ENCODE results near the gene ZNF57.
"Not testable (repeated sequence)": the region's sequence is repeated elsewhere in the genome, so short reads cannot be mapped to it uniquely, and the experiment has no call there.

ZNF57 gene

DNA sequence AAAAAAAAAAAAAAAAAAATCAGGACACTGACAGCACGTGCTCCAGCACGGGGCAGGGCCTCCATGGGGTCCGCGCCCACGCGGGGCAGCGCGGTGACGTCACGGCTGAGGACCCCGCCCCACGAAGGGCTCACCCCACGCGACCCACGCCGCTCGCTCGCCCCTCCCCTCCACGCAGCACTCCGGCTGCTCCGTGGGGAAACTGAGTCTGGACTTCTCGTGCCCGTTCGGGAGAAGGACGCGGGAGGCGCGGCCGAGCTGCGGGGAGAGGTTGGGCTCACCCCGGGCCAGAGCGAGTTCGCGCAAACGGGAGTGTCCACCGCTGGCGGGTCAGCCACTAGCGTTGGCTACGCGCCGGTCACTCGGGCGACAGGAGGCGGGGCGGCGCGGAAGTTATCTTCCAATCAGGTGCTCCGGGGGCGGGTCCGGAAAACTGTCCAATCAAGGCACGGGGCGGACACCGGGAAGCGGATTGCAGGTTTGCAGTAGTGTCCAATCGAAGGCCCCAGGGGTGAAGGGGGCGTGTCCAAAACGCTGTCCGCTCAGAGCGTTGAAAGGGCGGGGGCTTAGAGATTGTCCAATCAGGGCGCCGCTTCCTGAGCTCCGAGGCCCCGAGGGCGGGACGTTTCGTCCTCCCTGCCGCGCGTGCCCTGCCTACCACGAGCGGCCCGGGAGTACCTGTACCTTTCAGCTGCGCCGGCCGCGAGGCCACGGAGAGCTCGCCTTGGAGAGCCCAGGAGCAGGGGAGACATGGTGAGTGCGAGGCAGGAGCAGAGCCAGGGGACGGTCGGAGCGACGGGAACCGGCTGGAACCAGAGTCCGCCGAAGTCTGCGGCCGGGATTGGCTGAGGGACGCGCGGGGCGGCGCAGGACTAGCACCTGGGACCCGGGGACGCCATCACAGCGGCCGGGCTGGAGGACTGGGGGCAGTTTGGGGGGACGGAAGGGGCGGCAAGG is at the start of gene ZNF57:
Gene ZNF57, plus strand, starts transcription at position 633 of the 957 bp plus-strand sequence. Its CDS starts 118 bp downstream, at position 751.
- FAIRE-seq = peak; percentile 99

DNA sequence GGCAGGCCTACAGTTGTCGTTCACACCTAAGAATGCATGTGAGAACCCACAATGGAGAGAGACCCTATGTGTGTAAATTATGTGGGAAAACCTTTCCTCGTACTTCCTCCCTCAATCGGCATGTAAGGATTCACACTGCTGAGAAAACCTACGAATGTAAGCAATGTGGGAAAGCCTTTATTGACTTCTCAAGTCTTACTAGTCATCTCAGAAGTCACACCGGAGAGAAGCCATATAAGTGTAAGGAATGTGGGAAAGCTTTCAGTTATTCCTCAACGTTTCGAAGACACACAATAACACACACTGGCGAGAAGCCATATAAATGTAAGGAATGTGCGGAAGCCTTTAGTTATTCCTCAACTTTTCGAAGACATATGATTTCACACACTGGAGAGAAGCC is 48.1 kb upstream of the ZNF57 start:
- FAIRE-seq = no peak

DNA sequence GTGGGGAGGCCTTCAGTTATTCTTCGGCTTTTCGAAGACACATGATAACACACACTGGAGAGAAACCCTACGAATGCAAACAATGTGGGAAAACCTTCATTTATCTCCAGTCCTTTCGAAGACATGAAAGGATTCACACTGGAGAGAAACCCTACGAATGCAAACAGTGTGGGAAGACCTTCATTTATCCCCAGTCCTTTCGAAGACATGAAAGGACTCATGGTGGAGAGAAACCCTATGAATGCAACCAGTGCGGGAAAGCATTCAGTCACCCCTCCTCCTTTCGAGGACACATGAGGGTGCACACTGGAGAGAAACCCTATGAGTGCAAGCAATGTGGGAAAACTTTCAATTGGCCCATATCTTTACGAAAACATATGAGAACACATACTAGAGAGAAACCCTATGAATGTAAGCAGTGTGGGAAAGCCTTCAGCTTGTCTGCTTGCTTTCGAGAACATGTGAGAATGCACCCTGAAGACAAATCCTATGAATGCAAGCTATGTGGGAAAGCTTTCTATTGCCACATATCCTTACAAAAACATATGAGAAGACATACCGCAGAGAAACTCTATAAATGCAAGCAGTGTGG is 47.6 kb upstream of the ZNF57 start:
- FAIRE-seq = no peak

DNA sequence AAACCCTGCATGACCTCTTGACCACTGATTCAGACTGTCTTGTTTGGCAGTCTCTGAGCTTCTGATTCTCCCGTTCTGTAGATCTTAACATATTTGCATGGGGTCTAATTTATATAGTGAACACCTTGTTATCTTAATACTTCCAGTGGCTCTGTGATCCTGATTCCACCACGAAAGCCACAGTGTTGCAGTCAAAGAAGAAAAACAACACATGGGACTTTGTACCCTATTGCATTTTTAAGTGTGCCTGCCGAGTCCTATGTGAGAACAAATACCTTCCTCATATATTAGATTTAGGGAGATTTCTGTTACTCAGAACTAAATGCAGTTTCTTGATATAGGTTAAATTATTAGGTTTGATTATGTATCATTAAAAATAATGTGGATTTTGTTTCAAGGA is 45.9 kb upstream of the ZNF57 start:
- no peak for FAIRE-seq

DNA sequence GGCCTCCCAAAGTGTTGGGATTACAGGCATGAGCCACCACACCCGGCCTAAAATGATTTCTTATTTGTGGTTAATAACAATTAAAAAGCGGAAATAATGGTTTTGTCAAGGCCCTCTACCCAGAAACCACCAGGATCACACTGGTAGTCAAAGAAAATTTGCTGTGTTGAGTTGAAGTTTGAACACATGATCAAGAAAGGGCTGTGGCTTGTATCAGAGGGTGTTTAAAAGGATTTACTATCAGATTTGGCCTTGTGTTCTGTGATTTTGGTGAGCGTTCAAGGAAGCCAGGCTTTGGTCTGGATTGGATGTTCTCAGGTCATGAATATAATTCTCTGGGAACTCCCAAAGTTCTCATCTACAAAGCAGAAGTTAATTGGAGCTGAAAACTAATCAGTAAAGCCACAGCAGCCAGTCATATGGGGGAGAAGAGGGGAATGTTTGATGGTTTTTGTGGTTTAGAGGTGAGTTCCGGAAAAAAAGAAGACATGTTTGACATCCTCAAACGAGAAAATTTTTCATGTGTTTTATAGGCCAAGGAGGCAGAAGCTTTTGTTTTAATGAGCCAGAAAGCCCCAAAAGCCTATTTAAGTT is 44.2 kb upstream of the ZNF57 start:
- FAIRE-seq = no peak

DNA sequence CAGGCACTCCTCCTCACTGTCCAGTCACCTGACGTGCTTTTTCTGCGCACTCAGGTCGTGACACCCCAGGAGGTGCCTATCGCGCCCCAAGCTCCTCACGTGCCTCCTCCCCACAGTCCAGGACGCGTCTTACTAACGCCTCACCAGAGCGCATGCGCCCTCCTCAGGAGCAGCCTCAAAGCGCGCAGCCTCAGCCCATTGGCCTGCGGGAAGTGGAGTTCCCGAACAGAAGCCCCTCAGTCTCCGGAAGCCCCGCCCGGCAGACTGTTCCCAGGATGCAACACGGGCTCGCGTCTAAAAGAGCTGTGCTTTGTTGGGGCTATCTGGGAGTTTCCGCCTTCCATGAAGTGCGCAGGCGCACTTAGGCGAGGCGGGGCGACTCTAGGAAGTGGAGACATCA is 41.9 kb upstream of the ZNF57 start:
- no peak for FAIRE-seq

DNA sequence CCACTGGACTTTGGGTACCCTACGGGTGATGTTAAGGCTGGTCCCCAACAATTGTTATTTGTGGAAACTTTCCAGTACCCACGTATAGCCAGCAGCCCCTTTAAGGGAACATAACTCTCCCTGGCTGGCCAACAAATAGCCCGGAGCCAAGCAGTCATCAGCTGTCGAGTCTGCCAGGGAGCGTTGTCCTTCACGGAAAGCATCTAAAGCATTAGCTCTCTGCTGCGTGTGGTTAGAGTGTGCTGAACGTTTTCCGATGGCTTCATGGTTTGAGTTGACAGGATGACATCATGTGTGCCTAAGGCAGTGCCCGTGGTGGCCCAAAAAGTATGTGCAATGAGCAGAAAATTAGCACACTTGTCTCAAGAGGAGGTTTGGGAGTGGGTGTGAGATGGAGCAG is 36.9 kb upstream of the ZNF57 start:
- FAIRE-seq = no peak

DNA sequence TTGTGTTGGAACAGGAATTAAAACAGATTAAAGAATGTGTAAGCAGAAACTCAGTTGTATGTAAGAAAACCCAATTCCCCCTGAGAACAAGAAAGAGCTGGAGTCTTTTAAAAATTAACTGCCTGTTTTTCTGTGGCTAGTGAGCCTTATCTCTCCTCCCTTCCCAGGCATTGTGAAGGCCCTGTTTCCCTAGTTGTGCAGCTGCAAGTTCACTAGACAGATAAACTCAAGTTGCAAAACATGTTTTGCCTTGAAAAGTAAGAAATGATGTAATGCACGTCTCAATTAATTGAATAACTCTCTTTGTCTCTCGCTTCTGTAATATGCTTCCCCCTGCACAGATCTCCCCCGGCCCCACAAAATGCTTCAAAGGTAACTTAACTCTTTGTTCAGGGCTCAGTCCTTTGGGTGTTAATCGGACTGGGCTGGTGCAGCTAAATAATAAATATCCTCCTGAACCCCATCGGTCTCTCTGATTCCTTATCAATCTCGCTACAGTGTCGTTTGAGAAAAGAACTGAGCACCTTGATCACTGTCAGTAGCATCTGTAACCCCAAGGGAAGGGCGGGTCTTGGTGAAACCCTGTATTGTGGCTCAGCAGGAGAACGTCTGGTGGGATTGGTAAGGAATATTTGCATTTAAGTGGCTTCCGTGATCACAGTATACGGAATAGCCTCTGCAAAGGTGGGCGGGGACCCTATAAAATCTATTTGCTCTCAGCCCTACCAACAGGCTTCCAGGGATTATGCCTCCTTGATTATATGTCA is 35.2 kb upstream of the ZNF57 start:
- no peak for FAIRE-seq

DNA sequence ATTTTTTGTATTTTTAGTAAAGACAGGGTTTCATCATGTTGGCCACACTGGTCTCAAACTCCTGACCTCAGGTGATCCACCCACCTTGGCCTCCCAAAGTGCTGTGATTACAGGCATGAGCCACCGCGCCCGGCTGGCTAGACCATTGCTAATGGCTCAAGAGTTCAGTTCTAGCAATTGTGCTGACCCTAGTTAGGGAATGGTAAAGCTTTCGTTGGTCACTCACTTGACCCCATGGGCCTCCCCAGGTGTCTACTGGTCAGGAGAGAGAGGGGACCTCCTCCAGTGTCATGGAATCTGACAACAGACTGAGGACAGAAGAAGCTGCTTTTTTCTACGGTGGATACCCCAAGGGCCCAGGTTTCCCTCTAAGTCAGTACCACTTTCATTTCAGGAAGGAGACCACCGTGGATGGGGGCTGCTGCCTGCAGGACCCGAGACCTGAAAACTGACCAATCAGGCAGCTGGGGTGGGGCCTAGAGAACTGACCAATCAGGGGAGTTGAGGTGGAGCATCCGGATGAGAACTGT is 34.2 kb upstream of the ZNF57 start:
- no peak for FAIRE-seq

DNA sequence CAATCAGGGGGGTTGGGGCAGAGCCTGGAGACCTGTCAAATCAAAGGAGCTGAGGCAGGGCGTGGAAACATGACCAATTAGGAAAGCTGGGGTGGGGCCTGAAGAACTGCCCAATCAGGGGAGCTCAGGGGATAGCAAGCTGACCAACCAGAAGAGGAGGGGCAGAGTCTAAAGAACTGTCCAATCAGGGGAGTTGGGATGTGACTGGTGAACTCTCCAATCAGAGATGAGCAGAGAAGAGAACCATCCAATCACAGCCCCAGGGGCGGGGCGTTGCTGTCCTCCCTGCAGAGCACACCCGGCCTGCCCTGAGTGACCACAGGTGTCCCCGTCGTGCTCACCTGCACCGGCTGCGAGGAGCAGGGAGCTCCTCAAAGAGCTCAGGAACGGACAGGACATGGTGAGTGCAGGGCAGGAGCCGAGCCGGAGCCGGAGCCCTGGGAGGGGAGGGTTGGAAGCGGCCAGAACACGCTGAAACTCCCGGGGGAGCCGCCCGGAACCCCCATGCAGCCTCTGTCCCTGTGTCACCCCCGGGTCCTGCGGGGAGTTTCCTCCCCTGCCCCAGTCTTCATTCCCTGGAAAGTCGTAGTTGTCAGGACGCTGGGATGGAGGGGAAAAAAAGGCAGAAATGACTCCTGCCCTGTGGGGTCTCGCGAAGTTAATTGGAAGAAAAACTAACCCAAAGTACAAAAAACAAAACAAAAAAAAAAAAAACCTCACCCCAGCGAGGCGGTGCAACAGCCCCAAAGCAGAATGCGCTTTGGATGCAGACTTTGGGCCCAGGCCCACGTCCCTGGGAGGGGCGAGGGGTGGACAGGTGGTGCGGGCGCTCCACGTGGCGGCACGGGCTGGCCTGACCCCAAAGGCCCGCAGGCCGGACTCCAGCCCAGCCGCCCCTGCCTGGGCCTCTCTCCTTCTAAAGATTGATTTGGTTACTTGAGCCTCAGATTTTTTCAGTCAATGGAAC is 33.4 kb upstream of the ZNF57 start, which contains the start of gene ZNF556:
Gene ZNF556, plus strand, starts transcription at position 311 of the 967 bp plus-strand sequence. Its CDS starts 87 bp downstream, at position 398.
- peak; percentile 72 for FAIRE-seq

DNA sequence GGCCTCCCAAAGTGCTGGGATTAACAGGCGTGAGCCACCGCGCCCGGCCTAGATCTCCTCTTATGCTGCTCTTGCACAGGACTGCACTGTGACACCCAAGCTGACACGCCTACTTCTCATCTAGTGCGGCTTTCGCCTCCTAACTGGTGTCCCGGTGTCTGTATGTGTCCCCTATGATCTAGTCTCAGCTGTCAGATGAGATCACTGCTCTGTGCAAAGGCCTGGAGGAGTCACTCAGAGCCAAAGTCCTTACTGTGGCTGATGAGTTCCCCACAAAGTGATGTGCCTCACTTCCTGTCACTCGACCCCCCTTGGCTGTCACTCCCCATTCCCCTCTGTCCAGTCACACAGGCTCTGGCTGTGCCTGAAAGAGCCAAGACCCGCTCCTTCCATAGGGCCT is 31.1 kb upstream of the ZNF57 start:
- FAIRE-seq = no peak

DNA sequence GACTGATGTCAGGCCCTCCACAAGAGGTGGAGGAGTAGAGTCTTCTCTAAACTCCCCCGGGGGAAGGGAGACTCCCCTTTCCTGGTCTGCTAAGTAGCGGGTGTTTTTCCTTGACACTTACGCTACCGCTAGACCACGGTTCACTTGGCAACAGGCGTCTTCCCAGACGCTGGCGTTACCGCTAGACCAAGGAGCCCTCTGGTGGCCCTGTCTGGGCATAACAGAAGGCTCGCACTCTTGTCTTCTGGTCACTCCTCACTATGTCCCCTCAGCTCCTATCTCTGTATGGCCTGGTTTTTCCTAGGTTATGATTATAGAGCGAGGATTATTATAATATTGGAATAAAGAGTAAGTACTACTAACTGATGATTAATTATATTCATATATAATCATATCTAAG is 28.6 kb upstream of the ZNF57 start:
- FAIRE-seq = not testable (repeated sequence)

DNA sequence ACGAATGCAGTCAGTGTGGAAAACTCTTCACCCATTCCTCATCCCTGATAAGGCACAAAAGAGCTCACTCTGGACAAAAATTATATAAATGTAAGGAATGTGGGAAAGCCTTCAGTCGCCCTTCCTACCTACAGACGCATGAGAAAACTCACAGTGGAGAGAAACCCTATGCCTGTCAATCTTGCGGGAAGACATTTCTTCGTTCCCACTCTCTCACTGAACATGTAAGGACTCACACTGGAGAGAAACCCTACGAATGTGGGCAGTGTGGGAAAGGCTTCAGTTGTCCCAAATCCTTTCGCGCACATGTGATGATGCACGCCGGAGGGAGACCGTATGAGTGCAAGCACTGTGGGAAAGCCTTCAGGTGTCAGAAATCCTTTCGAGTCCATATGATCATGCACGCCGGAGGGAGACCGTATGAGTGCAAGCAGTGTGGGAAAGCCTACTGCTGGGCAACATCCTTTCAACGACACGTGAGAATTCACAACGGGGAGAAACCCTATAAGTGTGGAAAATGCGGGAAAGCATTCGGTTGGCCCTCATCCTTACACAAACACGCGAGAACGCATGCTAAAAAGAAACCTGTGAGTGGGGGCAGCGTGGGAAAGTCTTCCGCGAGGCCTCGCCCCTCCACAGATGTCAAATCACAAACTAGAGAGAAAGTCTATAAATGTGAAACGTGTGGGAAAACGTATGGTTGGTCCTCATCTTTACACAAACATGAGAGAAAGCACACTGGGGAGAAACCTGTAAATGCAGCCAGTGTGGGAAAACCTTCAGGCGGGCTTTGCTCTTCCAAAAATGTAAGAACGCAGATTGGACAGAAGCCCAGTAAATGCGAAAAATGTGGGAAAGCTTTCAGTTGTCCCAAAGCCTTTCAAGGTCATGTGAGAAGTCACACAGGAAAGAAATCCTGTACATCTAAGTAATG is 23.1 kb upstream of the ZNF57 start:
- FAIRE-seq = no peak

DNA sequence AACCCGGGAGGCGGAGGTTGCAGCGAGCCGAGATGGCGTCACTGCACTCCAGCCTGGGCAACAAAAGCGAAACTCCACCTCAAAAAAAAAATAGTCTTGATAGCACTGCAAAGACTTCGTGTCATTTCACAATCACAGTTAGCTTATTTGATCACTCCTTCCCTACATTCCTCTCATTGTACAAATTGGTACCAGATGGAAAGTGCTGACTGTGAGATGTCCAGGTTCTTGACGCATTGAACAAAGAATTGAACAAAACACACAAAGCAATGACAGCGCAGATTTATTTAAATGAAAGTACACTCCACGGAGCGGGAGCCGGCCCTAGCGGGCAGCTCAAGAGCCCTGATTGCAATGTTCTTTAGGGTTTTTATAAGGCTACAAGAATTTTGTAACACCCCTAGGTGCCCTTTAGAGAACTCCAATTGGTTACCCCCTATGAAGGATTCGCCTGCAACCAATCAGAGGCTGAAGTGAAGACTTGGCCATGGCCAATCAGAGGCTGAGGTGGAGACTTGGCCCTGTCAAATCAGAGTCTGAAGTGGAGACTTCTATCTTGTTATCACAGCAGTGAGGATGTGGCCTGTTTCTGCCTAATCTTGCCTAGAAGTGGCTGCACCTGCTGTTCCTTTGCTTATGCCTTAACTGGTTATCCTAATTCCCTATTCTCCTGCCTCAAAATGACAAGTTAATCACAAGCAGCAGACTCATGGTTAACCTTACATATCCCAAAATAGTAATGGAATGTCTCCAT is 16.9 kb upstream of the ZNF57 start:
- no peak for FAIRE-seq

DNA sequence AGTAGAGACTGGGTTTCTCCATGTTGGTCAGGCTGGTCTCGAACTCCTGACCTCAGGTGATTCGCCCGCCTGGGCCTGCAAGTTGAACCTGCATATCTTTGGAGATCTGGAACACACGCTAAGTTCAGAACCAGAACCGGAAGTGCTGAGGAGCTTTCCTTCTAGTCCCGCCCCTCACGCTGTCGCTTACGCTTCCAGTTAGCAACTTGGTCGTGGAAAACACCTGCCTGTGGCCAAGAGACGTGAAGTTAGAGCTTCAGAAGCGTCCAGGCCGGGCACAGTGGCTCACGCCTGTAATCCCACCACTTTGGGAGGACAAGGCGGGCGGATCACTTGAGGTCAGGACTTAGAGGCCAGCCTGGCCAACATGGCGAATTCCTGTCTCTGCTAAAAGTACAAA is 15.0 kb upstream of the ZNF57 start:
- FAIRE-seq = no peak

DNA sequence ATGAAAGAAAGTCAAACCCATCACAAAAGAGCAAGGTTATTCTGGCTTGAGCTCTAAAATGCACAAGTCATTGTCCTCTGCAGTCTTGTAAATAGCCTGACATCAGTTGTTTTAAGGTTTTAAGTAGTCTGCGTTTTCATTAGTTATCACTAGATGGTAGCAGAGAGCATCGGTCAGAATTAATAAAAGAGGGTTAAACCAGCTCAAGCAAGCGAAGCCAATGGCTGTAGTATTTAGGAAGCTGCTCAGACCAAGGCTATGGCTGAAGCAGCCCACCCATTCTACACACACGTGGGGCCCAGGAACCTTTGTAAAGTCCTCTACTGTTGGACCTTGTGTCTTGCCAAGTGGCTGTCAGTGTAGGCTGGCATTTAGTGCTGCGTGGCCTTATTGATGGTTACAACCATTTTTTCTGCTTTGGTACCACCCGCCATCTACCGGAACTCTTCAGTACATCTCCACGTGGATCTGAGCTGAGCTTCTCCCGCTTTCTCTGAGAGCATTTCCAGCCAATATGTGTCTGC is 13.3 kb upstream of the ZNF57 start:
- peak; percentile 69 for FAIRE-seq

DNA sequence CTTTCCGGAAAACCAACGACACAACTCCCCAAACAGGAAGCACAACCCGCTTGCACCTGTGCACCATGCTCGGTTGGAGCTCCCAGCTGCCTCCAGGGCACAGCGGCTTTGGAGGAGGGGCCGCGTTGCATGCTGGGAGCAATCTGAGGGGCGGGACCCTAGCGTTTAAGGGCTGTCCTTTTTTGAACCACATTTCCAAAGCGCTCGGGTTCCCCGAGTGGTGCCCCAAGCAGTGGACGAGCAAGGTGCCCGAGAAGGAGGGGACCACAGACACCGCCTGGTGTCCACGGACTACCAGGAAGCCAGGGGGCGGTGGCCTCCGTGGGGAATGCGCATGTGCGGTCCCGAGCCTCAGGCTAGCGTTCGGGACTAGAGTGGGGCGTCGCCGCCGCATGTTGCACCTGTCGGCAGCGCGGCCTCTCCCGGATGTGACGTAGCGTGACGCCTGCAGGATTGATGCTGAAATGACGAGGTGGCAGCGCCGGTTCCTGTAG is 11.9 kb upstream of the ZNF57 start:
- no peak for FAIRE-seq

DNA sequence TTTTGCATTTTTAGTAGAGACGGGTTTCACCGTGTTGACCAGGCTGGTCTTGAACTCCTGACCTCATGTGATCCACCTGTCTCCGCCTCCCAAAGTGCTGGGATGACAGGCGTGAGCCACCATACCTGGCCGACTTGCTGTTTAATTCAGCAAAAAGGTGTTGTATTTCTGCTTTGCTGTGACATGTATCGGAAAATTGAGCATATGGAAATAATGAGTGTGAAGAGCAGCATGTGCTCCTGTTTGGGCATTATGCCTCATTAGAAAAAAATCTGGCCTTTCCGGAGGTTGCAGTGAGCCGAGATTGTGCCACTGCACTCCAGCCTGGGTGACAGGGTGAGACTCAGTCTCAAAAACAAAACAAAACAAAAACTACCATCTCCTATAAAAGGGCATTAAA is 10.2 kb upstream of the ZNF57 start:
- not testable (repeated sequence) for FAIRE-seq

DNA sequence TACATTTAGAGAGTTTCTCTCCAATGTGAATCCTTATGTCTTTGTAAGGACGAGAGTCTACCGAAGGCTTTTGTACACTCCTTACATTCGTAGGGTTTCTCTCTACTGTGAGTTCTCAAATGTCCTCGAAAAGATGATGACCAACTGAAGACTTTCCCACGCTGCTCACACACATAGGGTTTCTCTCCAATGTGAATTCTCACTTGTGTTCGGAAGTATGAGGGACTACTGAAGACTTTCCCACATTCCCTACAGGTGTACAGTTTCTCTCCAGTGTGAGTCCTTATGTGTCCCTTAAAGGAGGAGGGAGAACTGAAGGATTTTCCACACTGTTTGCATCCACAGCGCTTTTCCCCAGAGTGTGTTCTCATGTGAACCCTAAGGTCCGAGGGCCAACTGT is 4.0 kb upstream of the ZNF57 start:
- no peak for FAIRE-seq
